B cell (primary cell): ENCODE results near the gene FKBP1B.

Experiments used
- CTCF ChIP-seq: fragments of 200-600 bp; IDR thresholded peaks from one replicate; pipeline ENCODE4 v1.8.0; 2022; ENCODE audit warnings: antibody characterized with exemption, mild to moderate bottlenecking
- EZH2 ChIP-seq: IDR thresholded peaks from 2 replicates; pipeline ENCODE4 v1.6.1; 2012; ENCODE audit warnings: borderline replicate concordance, low read depth, mild to moderate bottlenecking, moderate library complexity, low read length; ENCODE audit not compliant: insufficient read depth, poor library complexity, severe bottlenecking

- TF ChIP-seq CTCF (no peak), EZH2 (no peak)
These were observed 3.0 kb upstream of the FKBP1B start for GRCh38 chr2:24046599-24046929.
